Ovary (tissue), 9 donors: ENCODE measurements around the gene HIVEP1. TPM values are rescaled to one million over a fixed set of nuclear protein-coding genes. Genes with fewer than 3 reads are reported as not detected.
A peak's percentile ranks its signal among the peaks of the same experiment; 100 is the strongest.

ENCODE experiments used
- DNase-seq, 5 donors: peaks; one replicate each; pipeline ENCODE4 v3.0.0-alpha.2; 2019 to 2020
- H3K27ac ChIP-seq, 2 donors: fragments of 200-600 bp; one replicate each; pipeline versions ENCODE4 v1.5.1 to v1.8.0; 2019 to 2022
- H3K27me3 ChIP-seq: fragments of 200-600 bp; one replicate; pipeline ENCODE4 v1.8.0; 2022
- H3K36me3 ChIP-seq: fragments of 200-600 bp; sonication (generic); one replicate; pipeline ENCODE4 v1.5.1; 2019
- H3K4me1 ChIP-seq: one replicate; pipeline ENCODE4 v1.8.1; 2013; ENCODE audit warnings: mild to moderate bottlenecking, moderate library complexity; ENCODE audit not compliant: insufficient read depth
- H3K4me3 ChIP-seq: fragments of 200-600 bp; sonication (generic); one replicate; pipeline ENCODE4 v1.5.1; 2017
- H3K9me3 ChIP-seq, 2 donors: fragments of 200-600 bp in 1 of 2; sonication (generic) in 1 of 2; one replicate each; pipeline versions ENCODE4 v1.5.1 to v1.8.1; 2013 to 2019; ENCODE audit warnings: mild to moderate bottlenecking in 1 of 2, moderate library complexity in 1 of 2
- EP300 ChIP-seq: sonication (generic); formaldehyde crosslinking; IDR thresholded peaks from one replicate; pipeline ENCODE4 v1.6.1; 2017; ENCODE audit warnings: antibody characterized with exemption
- POLR2A ChIP-seq: fragments of 450-650 bp; IDR thresholded peaks from one replicate; pipeline ENCODE4 v1.6.1; 2017; ENCODE audit warnings: antibody characterized with exemption, mild to moderate bottlenecking, moderate library complexity
- WGBS, 3 donors: extraction: QIAGEN DNeasy Blood & Tissue Kit in 1 of 3; methylation state at CpG; one replicate each; pipeline versions ENCODE4 v1.1.5 to v1.1.7; 2013 to 2017; 5-methylcytosine and 5-hydroxymethylcytosine counted together
- intact Hi-C, 4 donors: fragments of 100-400 bp; cut with DNase I; formaldehyde crosslinking; loops; one replicate each; pipeline versions ENCODE4 v1.11.0 to v1.15.1; 2022 to 2023
- polyA plus RNA-seq, 2 donors: library from polyadenylated mRNA; stranded (reverse); fragments of 200-250 nt in 1 of 2; fragments of 350-450 nt in 1 of 2; fragmentation: Illumina TruSeq in 1 of 2; extraction: RNeasy Lipid Tissue Mini Kit (QIAGEN cat#74804) in 1 of 2; gene quantifications; one replicate each; pipeline ENCODE4 v1.2.3, GENCODE V29; 2013 to 2014
- total RNA-seq, 7 donors: library from RNA; depleted of rRNA in 2 of 7; stranded (reverse); fragments of >200 nt in 2 of 7; fragmentation: NEBNext Ultra II Directional in 3 of 7; extraction: Animal tissue kit (Norgen Biotek cat#: 25700) in 3 of 7; gene quantifications; one replicate each; pipeline versions ENCODE4 v1.1.0 to v1.2.4, GENCODE V29; 2016 to 2023
- TF ChIP-seq, protein P1 (sequence below), 3 donors: fragments of 450-650 bp in 2 of 3; fragments of 200-600 bp in 1 of 3; IDR thresholded peaks; one replicate each; pipeline versions ENCODE4 v1.5.1 to v1.8.0; 2016 to 2022; ENCODE audit warnings: antibody characterized with exemption in 3 of 3, mild to moderate bottlenecking in 1 of 3
- donor health status: DM: no; HTN: no; CAD: no; lungs with moderate emphysema.
- donor health status: DM: no; HTN: no; CAD: no.
- donor health status: Bipolar disorder and iron deficiency.
- donor health status: DM: yes; HTN: yes; CAD: no.
- donor health status: DM: no; HTN: no; CAD: no.
- donor health status: DM: yes; HTN: yes; CAD: no.

Gene HIVEP1
- total and polyA plus RNA-seq, 9 donors, result 11.9 to 45.0 (median 27.0) TPM

DNA sequence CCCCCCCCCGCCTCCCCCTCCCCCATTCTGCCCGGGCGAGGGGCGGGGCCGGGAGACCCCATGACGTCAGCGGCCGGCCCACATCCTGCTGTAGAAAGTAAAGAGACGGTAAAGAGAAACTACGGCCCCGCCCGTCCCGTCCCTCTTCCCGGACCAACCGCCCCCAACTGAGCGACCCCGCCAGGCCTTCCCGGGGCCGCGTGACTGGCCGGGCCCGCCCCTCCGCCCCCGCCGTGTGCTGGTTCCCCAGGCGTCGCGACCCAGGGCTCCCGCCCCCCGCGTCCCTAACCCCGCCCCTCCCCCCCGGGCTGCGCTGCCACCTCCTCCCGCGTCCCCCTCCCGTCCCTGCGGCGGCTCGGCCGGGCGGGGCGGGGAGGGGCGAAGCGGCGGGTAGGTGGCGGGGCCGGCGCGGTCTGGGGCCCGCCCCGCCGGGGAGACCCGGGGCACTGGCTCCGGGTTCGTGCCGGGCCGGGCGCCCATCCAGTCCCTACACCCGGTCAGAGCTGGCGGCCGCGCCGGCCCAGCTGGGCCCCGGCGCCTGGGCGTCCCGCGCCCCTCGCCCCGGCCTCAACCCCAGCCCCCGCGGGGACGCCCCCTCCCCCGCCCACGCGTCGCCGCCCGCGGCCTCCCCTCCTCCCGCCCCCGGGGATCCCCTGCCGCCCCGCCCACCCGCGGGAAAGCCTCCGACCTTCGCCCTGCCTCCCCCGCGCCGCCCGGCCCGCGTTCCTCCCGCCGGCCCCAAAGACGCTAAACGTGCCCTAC, 655 bp upstream of the HIVEP1 start:
- Histone ChIP-seq H3K9me3 (no peaks in the 10 kb centered on the region), H3K4me3 (peak overlapping the region; percentile 71), H3K27ac (peak overlapping the region; percentile 88 to 93), H3K27me3 (no peaks in the 10 kb centered on the region), H3K4me1 (peaks cover 2% of the 10 kb centered on the region), H3K36me3 (no peaks in the 10 kb centered on the region)
- intact Hi-C loops, result no loop called here
- 0 to 1% (median 1%) methylated on average over 12 to 95 of the region's 99 CpGs for WGBS, 3 donors
- peak; percentile 96 to 98 (median 97) for DNase-seq
- TF ChIP-seq, protein P1, sequence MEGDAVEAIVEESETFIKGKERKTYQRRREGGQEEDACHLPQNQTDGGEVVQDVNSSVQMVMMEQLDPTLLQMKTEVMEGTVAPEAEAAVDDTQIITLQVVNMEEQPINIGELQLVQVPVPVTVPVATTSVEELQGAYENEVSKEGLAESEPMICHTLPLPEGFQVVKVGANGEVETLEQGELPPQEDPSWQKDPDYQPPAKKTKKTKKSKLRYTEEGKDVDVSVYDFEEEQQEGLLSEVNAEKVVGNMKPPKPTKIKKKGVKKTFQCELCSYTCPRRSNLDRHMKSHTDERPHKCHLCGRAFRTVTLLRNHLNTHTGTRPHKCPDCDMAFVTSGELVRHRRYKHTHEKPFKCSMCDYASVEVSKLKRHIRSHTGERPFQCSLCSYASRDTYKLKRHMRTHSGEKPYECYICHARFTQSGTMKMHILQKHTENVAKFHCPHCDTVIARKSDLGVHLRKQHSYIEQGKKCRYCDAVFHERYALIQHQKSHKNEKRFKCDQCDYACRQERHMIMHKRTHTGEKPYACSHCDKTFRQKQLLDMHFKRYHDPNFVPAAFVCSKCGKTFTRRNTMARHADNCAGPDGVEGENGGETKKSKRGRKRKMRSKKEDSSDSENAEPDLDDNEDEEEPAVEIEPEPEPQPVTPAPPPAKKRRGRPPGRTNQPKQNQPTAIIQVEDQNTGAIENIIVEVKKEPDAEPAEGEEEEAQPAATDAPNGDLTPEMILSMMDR (IDR thresholded peaks at IDR 0.05), result no peak
- TF ChIP-seq POLR2A (no peak), EP300 (peak; percentile 47)

DNA sequence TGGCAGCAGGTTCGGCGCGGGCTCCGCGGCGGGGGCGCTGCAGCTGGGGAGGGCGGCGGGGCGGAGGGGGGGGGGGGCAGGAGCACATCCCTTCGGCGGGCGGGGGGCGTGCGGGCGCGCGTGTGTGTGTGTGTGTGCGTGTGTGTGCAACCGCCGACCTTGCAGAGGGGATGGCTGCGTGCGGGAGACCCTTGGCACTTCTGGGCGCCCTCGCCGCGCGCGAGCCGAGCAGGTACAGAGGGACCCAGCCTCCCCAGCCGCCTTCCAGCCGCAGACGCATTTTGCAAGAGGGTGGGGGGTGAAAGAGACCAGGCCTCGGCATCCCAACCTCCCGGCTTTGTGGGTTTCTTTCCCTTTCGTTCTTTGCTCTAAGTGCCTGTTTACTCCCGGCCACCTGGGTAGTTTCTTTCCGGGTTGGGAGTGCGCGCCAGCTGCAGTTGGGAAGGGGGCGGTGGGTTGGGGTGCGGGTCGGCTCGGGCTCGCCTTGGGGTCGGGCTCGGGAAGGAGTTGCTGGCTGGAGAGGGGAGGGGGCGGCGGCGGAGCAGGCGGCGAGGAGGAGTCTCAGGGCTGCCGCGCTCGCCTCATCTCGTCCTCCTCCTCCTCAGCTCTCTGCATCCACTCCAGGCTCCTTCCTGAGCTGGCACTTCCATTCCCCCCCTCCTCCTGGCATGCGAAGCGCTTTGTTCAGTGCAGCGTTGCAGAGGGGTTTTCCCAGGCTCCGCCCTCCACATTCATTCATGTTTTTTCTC, 620 bp downstream of the HIVEP1 start:
- Histone ChIP-seq H3K4me1 (peaks cover 2% of the 10 kb centered on the region), H3K27ac (peak overlapping the region; percentile 88 to 93), H3K36me3 (no peaks in the 10 kb centered on the region), H3K9me3 (no peaks in the 10 kb centered on the region), H3K4me3 (peak overlapping the region; percentile 71), H3K27me3 (no peaks in the 10 kb centered on the region)
- intact Hi-C loops, result no loop called here
- peak; percentile 61 to 75 (median 73) for DNase-seq
- TF ChIP-seq POLR2A, result no peak
- 1 to 2% (median 1%) methylated on average over 26 to 52 of the region's 60 CpGs for WGBS, 3 donors

DNA sequence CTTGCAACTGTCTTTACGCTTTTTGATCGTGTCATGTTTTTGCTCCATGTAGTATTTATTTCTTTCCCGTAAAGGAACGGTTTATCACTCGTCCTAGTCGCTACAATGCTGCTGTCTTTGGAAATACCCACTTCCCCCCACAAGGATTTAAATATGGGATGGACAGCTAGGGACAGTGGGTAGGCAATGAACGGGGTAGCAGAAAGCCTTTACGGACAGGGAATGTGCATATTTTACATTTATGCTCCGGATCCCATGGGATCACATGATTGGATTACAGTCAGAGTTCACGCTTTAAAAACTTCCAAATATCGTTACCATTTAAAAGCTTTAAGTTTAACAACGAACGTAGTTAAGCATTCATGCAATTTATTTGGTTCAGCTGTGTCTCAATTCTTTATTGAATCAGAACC, 1.2 kb downstream of the HIVEP1 start:
- Histone ChIP-seq H3K36me3 (no peaks in the 10 kb centered on the region), H3K4me1 (peaks cover 2% of the 10 kb centered on the region), H3K27me3 (no peaks in the 10 kb centered on the region), H3K9me3 (no peaks in the 10 kb centered on the region), H3K27ac (peak overlapping the region; percentile 88 to 93), H3K4me3 (peak overlapping the region; percentile 71)
- intact Hi-C loops, result no loop called here
- no peak for DNase-seq
- TF ChIP-seq EP300 (no peak), POLR2A (no peak)
- TF ChIP-seq, protein P1 (IDR thresholded peaks at IDR 0.05), result no peak
- 1 to 2% (median 1%) methylated on average over 13 of the region's 13 CpGs for WGBS, 3 donors

DNA sequence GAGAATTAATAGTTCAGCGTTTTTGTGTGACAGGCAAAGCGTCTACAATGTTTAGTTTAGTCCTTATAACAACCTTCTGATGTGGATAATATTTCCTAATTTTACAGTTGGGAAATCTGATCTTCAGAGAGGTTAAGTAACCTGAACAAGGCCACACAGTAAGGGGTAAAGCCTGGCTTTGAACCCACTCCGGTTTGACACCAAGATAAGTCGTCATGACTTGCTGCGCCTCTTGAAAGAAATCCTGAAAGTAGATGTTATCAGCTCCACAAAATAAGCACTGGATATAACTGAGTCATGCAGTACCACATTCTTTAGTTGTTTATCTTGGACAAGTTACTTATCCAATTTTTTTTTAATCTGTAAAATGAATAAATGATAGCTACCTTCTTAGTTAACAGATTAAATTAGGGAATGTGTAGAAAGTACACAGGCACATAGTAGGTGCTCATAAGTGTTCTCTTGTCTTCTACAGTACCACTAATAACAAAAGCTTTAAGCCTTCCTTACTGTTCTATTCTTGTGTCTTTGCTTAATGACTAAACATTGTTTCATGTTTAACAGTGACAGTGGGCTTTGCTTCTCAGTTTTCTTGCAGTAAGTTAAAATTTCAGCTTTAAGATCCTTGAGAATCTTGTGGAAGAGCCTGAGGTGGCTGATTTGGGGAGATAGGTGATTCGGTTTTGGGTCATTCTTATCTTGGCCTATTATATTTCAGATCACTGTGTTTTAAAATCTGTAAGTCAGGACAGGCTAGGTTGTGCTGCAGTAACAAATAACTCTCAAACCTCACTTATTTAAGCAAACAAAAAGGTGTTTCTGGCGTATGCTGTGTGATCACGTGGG, 2.1 kb downstream of the HIVEP1 start:
- 76 to 79% (median 78%) methylated on average over 8 of the region's 8 CpGs for WGBS, 3 donors
- Histone ChIP-seq H3K4me3 (no peak overlapping the region), H3K27ac (peak overlapping the region in 1 of 2 donors; percentile 93), H3K27me3 (no peaks in the 10 kb centered on the region), H3K36me3 (no peaks in the 10 kb centered on the region), H3K4me1 (peaks cover 2% of the 10 kb centered on the region), H3K9me3 (no peaks in the 10 kb centered on the region)
- TF ChIP-seq EP300 (no peak), POLR2A (no peak)
- TF ChIP-seq, protein P1 (IDR thresholded peaks at IDR 0.05), result no peak
- no peak for DNase-seq
- intact Hi-C loops, result no loop called here
